Pancreas (tissue), 10 donors: ENCODE results near the gene TMEM40. TPM values are rescaled to one million over a fixed set of nuclear protein-coding genes. Genes with fewer than 3 reads are reported as not detected.

Experiments used
- ATAC-seq, 4 donors: fragments of 200-7000 bp; cut with Tn5 transposase; one replicate each; pipeline versions ENCODE4 v1.8.0 to v1.9.1; 2020; ENCODE audit warnings: mild to moderate bottlenecking in 4 of 4, moderate library complexity in 4 of 4
- DNase-seq, 6 donors: peaks; one replicate each; pipeline ENCODE4 v3.0.0-alpha.2; 2020
- FAIRE-seq: peaks from 2 replicates; lab custom pipeline; 2012; peaks lifted over from hg19 to GRCh38; lab: Jason Lieb, UNC
- H3K27ac ChIP-seq, 4 donors: fragments of 200-600 bp; sonication (generic); 1 replicate in 3 of 4; 2 replicates in 1 of 4; pipeline versions ENCODE4 v1.5.0 to v1.8.0; 2020
- H3K27me3 ChIP-seq, 4 donors: fragments of 200-600 bp; one replicate each; pipeline ENCODE4 v1.8.0; 2021
- H3K36me3 ChIP-seq, 3 donors: fragments of 200-600 bp; sonication (generic) in 1 of 3; one replicate each; pipeline versions ENCODE4 v1.5.0 to v1.8.0; 2020 to 2021
- H3K4me1 ChIP-seq, 3 donors: fragments of 200-600 bp; one replicate each; pipeline ENCODE4 v1.8.0; 2021
- H3K4me3 ChIP-seq, 4 donors: fragments of 200-600 bp; sonication (generic) in 2 of 4; one replicate each; pipeline versions ENCODE4 v1.5.0 to v1.8.0; 2020 to 2021
- H3K9me3 ChIP-seq, 4 donors: fragments of 200-600 bp; one replicate each; pipeline ENCODE4 v1.8.0; 2021
- WGBS, 2 donors: extraction: QIAGEN DNeasy Blood & Tissue Kit; methylation state at CpG; one replicate each; pipeline ENCODE4 v1.1.7; 2013; 5-methylcytosine and 5-hydroxymethylcytosine counted together
- intact Hi-C, 3 donors: fragments of 100-400 bp; cut with DNase I; formaldehyde crosslinking; loops; one replicate each; pipeline versions ENCODE4 v1.11.1 to v1.14.2; 2022
- polyA plus RNA-seq, 2 donors: library from polyadenylated mRNA; stranded (reverse); fragments of 200-250 nt; gene quantifications; one replicate each; pipeline ENCODE4 v1.2.3, GENCODE V29; 2013
- total RNA-seq, 6 donors: library from RNA; stranded (reverse); fragmentation: NEBNext Ultra II Directional in 4 of 6; extraction: Animal tissue kit (Norgen Biotek cat#: 25700) in 4 of 6; gene quantifications; one replicate each; pipeline versions ENCODE4 v1.2.1 to v1.2.4, GENCODE V29; 2021 to 2023
- TF ChIP-seq, protein P1 (sequence below), 4 donors: fragments of 200-600 bp; sonication (generic) in 3 of 4; IDR thresholded peaks; one replicate each; pipeline versions ENCODE4 v1.5.0 to v1.8.0; 2021; ENCODE audit warnings: antibody characterized with exemption in 4 of 4
- donor health status: healthy with polysubstance abuse.
- donor health status: DM: no; HTN: no; CAD: no; lungs with moderate emphysema.
- donor health status: DM: no; HTN: no; CAD: no.
- donor health status: control.
- donor health status: control.
- donor health status: Bipolar disorder and iron deficiency.
- donor health status: DM: yes; HTN: yes; CAD: no.
- donor health status: DM: no; HTN: no; CAD: no.
- donor health status: DM: no; HTN: no; CAD: no.
- donor health status: DM: yes; HTN: yes; CAD: no.

Gene TMEM40
- total and polyA plus RNA-seq, 8 donors: 0.38 TPM; not detected in 7

DNA sequence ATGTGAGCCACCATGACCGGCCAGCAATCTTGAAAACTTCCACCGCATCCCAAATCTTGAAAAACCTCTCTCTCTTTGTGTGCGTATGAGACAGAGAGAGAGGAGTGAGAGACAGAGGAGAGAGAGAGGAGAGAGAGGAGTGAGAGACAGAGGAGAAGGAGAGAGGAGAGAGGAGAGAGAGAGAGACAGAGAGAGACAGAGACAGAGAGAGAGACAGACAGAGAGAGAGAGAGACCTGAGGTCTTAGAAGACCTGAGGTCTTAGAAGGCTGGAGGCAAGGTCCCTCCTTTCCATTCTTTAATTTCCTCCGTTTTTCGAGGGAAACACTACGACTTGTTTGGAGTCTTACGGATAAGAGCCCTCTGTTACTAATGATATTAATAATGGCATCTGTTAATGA, 39.5 kb downstream of the TMEM40 start:
- no peak overlapping the region for H3K4me3 ChIP-seq
- H3K36me3 ChIP-seq: no peaks in the 10 kb centered on the region
- 24 to 31% methylated on average over 7 of the region's 7 CpGs for WGBS, 2 donors
- no peaks in the 10 kb centered on the region for H3K9me3 ChIP-seq
- DNase-seq: no peak
- no peaks in the 10 kb centered on the region for H3K27me3 ChIP-seq
- no peak for FAIRE-seq
- H3K4me1 ChIP-seq: peaks cover 0 to 6% (median 0%) of the 10 kb centered on the region in 3 donors
- intact Hi-C loops: no loop called here
- no peak overlapping the region for H3K27ac ChIP-seq
- TF ChIP-seq, protein P1, sequence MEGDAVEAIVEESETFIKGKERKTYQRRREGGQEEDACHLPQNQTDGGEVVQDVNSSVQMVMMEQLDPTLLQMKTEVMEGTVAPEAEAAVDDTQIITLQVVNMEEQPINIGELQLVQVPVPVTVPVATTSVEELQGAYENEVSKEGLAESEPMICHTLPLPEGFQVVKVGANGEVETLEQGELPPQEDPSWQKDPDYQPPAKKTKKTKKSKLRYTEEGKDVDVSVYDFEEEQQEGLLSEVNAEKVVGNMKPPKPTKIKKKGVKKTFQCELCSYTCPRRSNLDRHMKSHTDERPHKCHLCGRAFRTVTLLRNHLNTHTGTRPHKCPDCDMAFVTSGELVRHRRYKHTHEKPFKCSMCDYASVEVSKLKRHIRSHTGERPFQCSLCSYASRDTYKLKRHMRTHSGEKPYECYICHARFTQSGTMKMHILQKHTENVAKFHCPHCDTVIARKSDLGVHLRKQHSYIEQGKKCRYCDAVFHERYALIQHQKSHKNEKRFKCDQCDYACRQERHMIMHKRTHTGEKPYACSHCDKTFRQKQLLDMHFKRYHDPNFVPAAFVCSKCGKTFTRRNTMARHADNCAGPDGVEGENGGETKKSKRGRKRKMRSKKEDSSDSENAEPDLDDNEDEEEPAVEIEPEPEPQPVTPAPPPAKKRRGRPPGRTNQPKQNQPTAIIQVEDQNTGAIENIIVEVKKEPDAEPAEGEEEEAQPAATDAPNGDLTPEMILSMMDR (IDR thresholded peaks at IDR 0.05): no peak
- peak in 1 of 4 donors; percentile 4 for ATAC-seq

DNA sequence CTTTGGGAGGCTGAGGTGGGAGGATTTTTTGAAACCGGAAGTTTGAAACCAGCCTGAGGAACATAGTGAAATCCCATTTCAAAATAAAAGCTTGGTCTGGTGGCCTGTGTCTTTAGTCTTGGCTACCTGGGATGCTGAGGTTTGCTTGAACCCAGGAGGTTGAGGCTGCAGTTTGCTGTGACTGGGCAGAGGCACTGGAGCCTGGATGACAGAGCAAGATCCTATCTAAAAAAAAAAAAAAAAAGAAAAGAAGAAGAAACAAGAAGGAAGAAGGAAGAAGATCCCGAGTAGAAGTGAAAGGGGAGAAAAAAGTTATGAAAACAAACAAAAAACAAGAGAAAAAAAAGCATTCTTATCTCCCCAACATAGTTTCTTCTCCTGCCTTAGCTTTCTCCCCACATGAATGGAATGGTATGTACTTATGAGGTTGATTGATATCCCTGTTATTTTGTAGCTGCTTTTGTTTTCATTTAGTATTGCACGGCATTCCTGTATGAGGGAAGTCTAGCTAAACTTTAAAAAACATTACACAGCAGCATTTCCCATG, 42.4 kb downstream of the TMEM40 start:
- Histone ChIP-seq H3K27me3 (no peaks in the 10 kb centered on the region), H3K9me3 (no peaks in the 10 kb centered on the region), H3K4me3 (no peak overlapping the region), H3K4me1 (peaks cover 0 to 6% (median 0%) of the 10 kb centered on the region in 3 donors), H3K36me3 (no peaks in the 10 kb centered on the region), H3K27ac (no peak overlapping the region)
- no peak for DNase-seq
- intact Hi-C loops: no loop called here
- no peak for FAIRE-seq
- TF ChIP-seq, protein P1 (IDR thresholded peaks at IDR 0.05): no peak
- 38 to 60% methylated on average over 3 of the region's 3 CpGs for WGBS, 2 donors
- ATAC-seq: no peak

DNA sequence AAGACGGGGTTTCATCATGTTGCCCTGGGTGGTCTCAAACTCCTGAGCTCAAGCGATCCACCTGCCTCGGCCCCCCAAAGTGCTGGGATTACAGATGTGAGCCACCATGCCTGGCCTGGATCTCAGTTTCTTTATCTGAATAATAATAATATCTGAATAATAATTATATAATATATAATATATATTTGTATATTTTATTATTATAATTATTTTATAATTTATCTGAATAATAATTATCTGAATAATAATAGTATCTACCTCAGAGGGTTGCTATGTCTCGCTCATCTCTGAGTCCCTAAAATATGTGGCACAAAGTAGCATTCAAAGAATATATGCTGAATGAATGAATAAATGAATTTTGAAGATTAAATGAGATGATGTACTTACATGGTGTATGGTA, 44.8 kb downstream of the TMEM40 start:
- Histone ChIP-seq H3K27ac (no peak overlapping the region), H3K27me3 (no peaks in the 10 kb centered on the region), H3K4me3 (no peak overlapping the region), H3K9me3 (no peaks in the 10 kb centered on the region), H3K36me3 (no peaks in the 10 kb centered on the region), H3K4me1 (no peaks in the 10 kb centered on the region)
- TF ChIP-seq, protein P1 (IDR thresholded peaks at IDR 0.05): no peak
- no peak for DNase-seq
- intact Hi-C loops: no loop called here
- no peak for ATAC-seq
- 81 to 96% methylated on average over 4 of the region's 4 CpGs for WGBS, 2 donors
- FAIRE-seq: no peak

DNA sequence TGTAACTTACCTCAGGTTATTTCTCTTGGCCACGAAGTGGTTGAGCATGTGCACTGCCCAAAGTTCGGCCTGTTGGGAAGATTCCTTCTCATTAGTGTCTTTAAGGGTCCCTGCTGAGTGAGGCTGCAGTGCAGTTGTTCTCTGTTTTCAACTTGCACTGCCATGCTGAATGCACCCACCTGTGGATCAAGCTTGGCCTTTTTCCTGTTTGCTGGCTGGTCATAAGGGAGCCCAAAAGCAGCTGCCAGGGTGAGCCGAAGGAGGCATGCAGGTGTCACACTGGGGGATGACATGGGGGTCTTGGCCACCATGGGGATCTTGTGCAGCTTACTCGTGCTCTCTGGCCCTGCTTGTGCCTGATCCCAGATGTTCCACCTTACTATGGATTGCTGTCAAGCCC, 49.0 kb downstream of the TMEM40 start:
- TF ChIP-seq, protein P1 (IDR thresholded peaks at IDR 0.05): no peak

DNA sequence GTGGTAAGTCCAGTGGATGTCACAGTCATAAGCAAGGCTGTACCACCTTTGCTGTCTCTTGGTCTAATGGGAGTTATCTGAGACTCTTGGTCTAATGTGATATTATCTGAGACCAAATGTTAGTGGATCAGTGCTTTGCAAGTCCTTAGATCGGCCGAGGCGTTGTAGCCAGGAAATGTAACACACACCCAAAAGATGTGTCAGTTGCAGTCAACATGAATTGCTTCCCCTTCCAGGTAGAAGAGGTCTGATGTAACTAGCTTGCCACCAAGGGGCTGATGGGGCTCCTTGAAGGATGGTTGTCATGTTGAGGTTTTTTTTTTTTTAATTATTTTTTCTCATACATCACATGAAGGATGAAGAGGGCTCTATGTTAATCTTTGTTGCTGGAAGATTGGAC, 49.7 kb downstream of the TMEM40 start:
- FAIRE-seq: no peak
- H3K4me3 ChIP-seq: no peak overlapping the region
- TF ChIP-seq, protein P1 (IDR thresholded peaks at IDR 0.05): no peak
- no peak for DNase-seq
- 80 to 82% methylated on average over 3 of the region's 3 CpGs for WGBS, 2 donors
- no peaks in the 10 kb centered on the region for H3K9me3 ChIP-seq
- no peak for ATAC-seq
- no peaks in the 10 kb centered on the region for H3K36me3 ChIP-seq
- no peaks in the 10 kb centered on the region for H3K4me1 ChIP-seq
- no peak overlapping the region for H3K27ac ChIP-seq
- intact Hi-C loops: no loop called here
- H3K27me3 ChIP-seq: no peaks in the 10 kb centered on the region

More for the DNA sequence above, 49.0 kb downstream of the TMEM40 start:
- no peak overlapping the region for H3K4me3 ChIP-seq
- H3K27ac ChIP-seq: no peak overlapping the region
- FAIRE-seq: no peak
- intact Hi-C loops: no loop called here
- no peak for ATAC-seq
- H3K36me3 ChIP-seq: no peaks in the 10 kb centered on the region
- no peak for DNase-seq
- H3K4me1 ChIP-seq: no peaks in the 10 kb centered on the region
- WGBS, 2 donors: 63 to 70% methylated on average over 4 of the region's 4 CpGs
- H3K9me3 ChIP-seq: no peaks in the 10 kb centered on the region
- no peaks in the 10 kb centered on the region for H3K27me3 ChIP-seq
